ENCODE results near the gene SPEF1. TPM values are rescaled to one million over a fixed set of nuclear protein-coding genes. Genes with fewer than 3 reads are reported as not detected.

Gene SPEF1
- total RNA-seq, 1 donor from 2014 or later, result 0.22 TPM

GRCh38 chr20:3728354-3728753 lies 52.9 kb downstream of the SPEF1 start:
- H3K9me3 Mint-ChIP-seq (ENCODE audit: unreplicated experiment), result peaks cover 5% of the 10 kb centered on the region
- TF ChIP-seq, protein P1, sequence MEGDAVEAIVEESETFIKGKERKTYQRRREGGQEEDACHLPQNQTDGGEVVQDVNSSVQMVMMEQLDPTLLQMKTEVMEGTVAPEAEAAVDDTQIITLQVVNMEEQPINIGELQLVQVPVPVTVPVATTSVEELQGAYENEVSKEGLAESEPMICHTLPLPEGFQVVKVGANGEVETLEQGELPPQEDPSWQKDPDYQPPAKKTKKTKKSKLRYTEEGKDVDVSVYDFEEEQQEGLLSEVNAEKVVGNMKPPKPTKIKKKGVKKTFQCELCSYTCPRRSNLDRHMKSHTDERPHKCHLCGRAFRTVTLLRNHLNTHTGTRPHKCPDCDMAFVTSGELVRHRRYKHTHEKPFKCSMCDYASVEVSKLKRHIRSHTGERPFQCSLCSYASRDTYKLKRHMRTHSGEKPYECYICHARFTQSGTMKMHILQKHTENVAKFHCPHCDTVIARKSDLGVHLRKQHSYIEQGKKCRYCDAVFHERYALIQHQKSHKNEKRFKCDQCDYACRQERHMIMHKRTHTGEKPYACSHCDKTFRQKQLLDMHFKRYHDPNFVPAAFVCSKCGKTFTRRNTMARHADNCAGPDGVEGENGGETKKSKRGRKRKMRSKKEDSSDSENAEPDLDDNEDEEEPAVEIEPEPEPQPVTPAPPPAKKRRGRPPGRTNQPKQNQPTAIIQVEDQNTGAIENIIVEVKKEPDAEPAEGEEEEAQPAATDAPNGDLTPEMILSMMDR (IDR thresholded peaks at IDR 0.05; ENCODE audit: partially characterized antibody, unreplicated experiment), result no peak
- H3K4me3 Mint-ChIP-seq (ENCODE audit: unreplicated experiment), result no peak overlapping the region
- DNase-seq, result no peak
- no peak overlapping the region for H3K27ac Mint-ChIP-seq (ENCODE audit: unreplicated experiment)
- H3K27me3 Mint-ChIP-seq (ENCODE audit: unreplicated experiment), result peaks cover 13% of the 10 kb centered on the region
- peaks cover 7% of the 10 kb centered on the region for H3K4me1 Mint-ChIP-seq (ENCODE audit: low read depth, unreplicated experiment)
- H3K36me3 Mint-ChIP-seq (ENCODE audit: unreplicated experiment), result no peaks in the 10 kb centered on the region

Other genes with a start within 250 kb of the SPEF1 start
- gene GFRA4, start 118.0 kb downstream of the SPEF1 start, total RNA-seq (ENCODE audit: unreplicated experiment), result not detected
- gene ADAM33, start 99.4 kb downstream of the SPEF1 start, total RNA-seq (ENCODE audit: unreplicated experiment), result 0.27 TPM
- not detected for gene SIGLEC1, start 68.8 kb downstream of the SPEF1 start, total RNA-seq (ENCODE audit: unreplicated experiment)
- 0.44 TPM for gene HSPA12B, start 48.8 kb downstream of the SPEF1 start, total RNA-seq (ENCODE audit: unreplicated experiment)
- 54.6 TPM for gene ADISSP, start 13.7 kb downstream of the SPEF1 start, total RNA-seq (ENCODE audit: unreplicated experiment)
- 47.1 TPM for gene CENPB, start 5.3 kb upstream of the SPEF1 start, total RNA-seq (ENCODE audit: unreplicated experiment)
- gene CDC25B, start 14.9 kb upstream of the SPEF1 start, total RNA-seq (ENCODE audit: unreplicated experiment), result 27.6 TPM
- gene AP5S1, start 39.1 kb upstream of the SPEF1 start, total RNA-seq (ENCODE audit: unreplicated experiment), result 8.1 TPM
- 25.8 TPM for gene MAVS, start 65.4 kb upstream of the SPEF1 start, total RNA-seq (ENCODE audit: unreplicated experiment)
- gene PANK2, start 107.9 kb upstream of the SPEF1 start, total RNA-seq (ENCODE audit: unreplicated experiment), result 60.3 TPM
- 123 TPM for gene RNF24, start 234.1 kb upstream of the SPEF1 start, total RNA-seq (ENCODE audit: unreplicated experiment)